ENCODE data around the gene NCOA5. TPM values are rescaled to one million over a fixed set of nuclear protein-coding genes. Genes with fewer than 3 reads are reported as not detected.

Gene NCOA5
- total and polyA plus RNA-seq, 7 experiments from 2014 or later: 15.7 to 47.6 (median 39.4) TPM

GRCh38 chr20:46023148-46023484, 66.6 kb downstream of the NCOA5 start:
- no peak for ATAC-seq
- H3K4me3 Mint-ChIP-seq: peak overlapping the region; percentile 0 to 79 (median 64)
- peaks cover 0 to 6% of the 10 kb centered on the region in 2 donors for H3K4me1 ChIP-seq (ENCODE audit: control insufficient read depth in 2 of 2, insufficient read depth in 2 of 2, low read length in 2 of 2)
- H3K27me3 Mint-ChIP-seq: peaks cover 47 to 68% (median 52%) of the 10 kb centered on the region in 5 donors
- no peak overlapping the region for H3K27ac ChIP-seq (ENCODE audit: low read depth, low read length)
- no peaks in the 10 kb centered on the region for H3K9me3 ChIP-seq (ENCODE audit: control insufficient read depth in 2 of 3, low read length in 3 of 3)
- H3K9me3 Mint-ChIP-seq: no peaks in the 10 kb centered on the region
- no peak overlapping the region for H3K27ac Mint-ChIP-seq
- DNase-seq: no peak
- H3K36me3 Mint-ChIP-seq: peaks cover 0 to 3% (median 0%) of the 10 kb centered on the region in 5 donors
- H3K4me3 ChIP-seq (ENCODE audit: low read length): no peak overlapping the region
- ChIA-PET POLR2A (interaction anchor here (0.7 kb wide), 1 partner anchor 132 kb away, joined by 4 read pairs; no protein-coding TSS in a partner anchor), CTCF (interaction anchor here (1.1 to 2.0 kb wide), 3 partner anchors 11 to 152 kb away, joined by 7 to 9 read pairs (median 8); no protein-coding TSS in a partner anchor)
- intact Hi-C loops (cut with micrococcal nuclease): loop anchor here (1.0 to 5.0 kb wide), 7 partner anchors 18 to 324 kb away; partner anchors contain the start of gene NCOA5 (in 1 of the 2)
- H3K27me3 ChIP-seq (ENCODE audit: control insufficient read depth in 2 of 2, insufficient read depth in 2 of 2, low read length in 2 of 2): peaks cover 8 to 19% of the 10 kb centered on the region in 2 donors
- H3K4me1 Mint-ChIP-seq: peaks cover 12 to 25% (median 17%) of the 10 kb centered on the region in 7 donors
- H3K36me3 ChIP-seq (ENCODE audit: control insufficient read depth in 2 of 3, insufficient read depth in 3 of 3, low read length in 3 of 3): no peaks in the 10 kb centered on the region

- H3K36me3 Mint-ChIP-seq: peaks cover 0 to 3% (median 0%) of the 10 kb centered on the region in 5 donors
- H3K4me1 Mint-ChIP-seq: peaks cover 12 to 25% (median 17%) of the 10 kb centered on the region in 7 donors
- Histone ChIP-seq H3K27me3 (ENCODE audit: control insufficient read depth in 2 of 2, insufficient read depth in 2 of 2, low read length in 2 of 2) (peaks cover 7 to 15% of the 10 kb centered on the region in 2 donors), H3K9me3 (ENCODE audit: control insufficient read depth in 2 of 3, low read length in 3 of 3) (no peaks in the 10 kb centered on the region), H3K27ac (ENCODE audit: low read depth, low read length) (no peak overlapping the region), H3K4me3 (ENCODE audit: low read length) (peak overlapping the region; percentile 25), H3K4me1 (ENCODE audit: control insufficient read depth in 2 of 2, insufficient read depth in 2 of 2, low read length in 2 of 2) (peaks cover 0 to 6% of the 10 kb centered on the region in 2 donors), H3K36me3 (ENCODE audit: control insufficient read depth in 2 of 3, insufficient read depth in 3 of 3, low read length in 3 of 3) (no peaks in the 10 kb centered on the region)
- no peak overlapping the region for H3K27ac Mint-ChIP-seq
- peaks cover 42 to 63% (median 47%) of the 10 kb centered on the region in 5 donors for H3K27me3 Mint-ChIP-seq
- CTCF ChIA-PET: interaction anchor here (0.6 to 2.0 kb wide), 5 partner anchors 10 to 1282 kb away, joined by 3 to 9 read pairs (median 7); no protein-coding TSS in a partner anchor
- peak; percentile 47 to 81 (median 69) for DNase-seq
- no peaks in the 10 kb centered on the region for H3K9me3 Mint-ChIP-seq
- ATAC-seq: peak; percentile 66
- POLR2A ChIA-PET: interaction anchor here (0.7 kb wide), 1 partner anchor 133 kb away, joined by 4 read pairs; no protein-coding TSS in a partner anchor
- peak overlapping the region; percentile 46 to 85 (median 76) for H3K4me3 Mint-ChIP-seq
- intact Hi-C loops (cut with micrococcal nuclease): loop anchor here (1.0 to 5.0 kb wide), 8 partner anchors 8 to 325 kb away; partner anchors contain the start of gene NCOA5 (in 1 of the 2)
Observed at GRCh38 chr20:46022411-46023147, 67.2 kb downstream of the NCOA5 start.

- CTCF ChIA-PET: interaction anchor here (0.6 to 2.0 kb wide), 6 partner anchors 9 to 1281 kb away, joined by 3 to 9 read pairs (median 6); no protein-coding TSS in a partner anchor
- H3K4me1 Mint-ChIP-seq: peaks cover 12 to 25% (median 17%) of the 10 kb centered on the region in 7 donors
- DNase-seq (peak in 3 of 9 donors; percentile 30 to 69 (median 31)), ATAC-seq (peak; percentile 67)
- H3K27me3 ChIP-seq (ENCODE audit: control insufficient read depth in 2 of 2, insufficient read depth in 2 of 2, low read length in 2 of 2): peaks cover 4 to 8% of the 10 kb centered on the region in 2 donors
- H3K9me3 Mint-ChIP-seq: no peaks in the 10 kb centered on the region
- H3K36me3 Mint-ChIP-seq: peaks cover 0 to 3% (median 0%) of the 10 kb centered on the region in 5 donors
- H3K9me3 ChIP-seq (ENCODE audit: control insufficient read depth in 2 of 3, low read length in 3 of 3): no peaks in the 10 kb centered on the region
- H3K27ac Mint-ChIP-seq: no peak overlapping the region
- no peak overlapping the region for H3K27ac ChIP-seq (ENCODE audit: low read depth, low read length)
- intact Hi-C loops (cut with micrococcal nuclease): loop anchor here (1.0 to 5.0 kb wide), 5 partner anchors 7 to 326 kb away; partner anchors contain the start of gene NCOA5 (in 1 of the 2)
- peaks cover 42 to 59% (median 45%) of the 10 kb centered on the region in 5 donors for H3K27me3 Mint-ChIP-seq
- no peak overlapping the region for H3K4me3 ChIP-seq (ENCODE audit: low read length)
- no peaks in the 10 kb centered on the region for H3K36me3 ChIP-seq (ENCODE audit: control insufficient read depth in 2 of 3, insufficient read depth in 3 of 3, low read length in 3 of 3)
- H3K4me3 Mint-ChIP-seq: peak overlapping the region; percentile 51 to 85 (median 76)
- POLR2A ChIA-PET: no interaction called here
- peaks cover 0 to 6% of the 10 kb centered on the region in 2 donors for H3K4me1 ChIP-seq (ENCODE audit: control insufficient read depth in 2 of 2, insufficient read depth in 2 of 2, low read length in 2 of 2)
Observed at GRCh38 chr20:46021361-46022359, 68.1 kb downstream of the NCOA5 start.

GRCh38 chr20:46020555-46020954, 69.2 kb downstream of the NCOA5 start:
- Histone ChIP-seq H3K27ac (ENCODE audit: low read depth, low read length) (no peak overlapping the region), H3K36me3 (ENCODE audit: control insufficient read depth in 2 of 3, insufficient read depth in 3 of 3, low read length in 3 of 3) (no peaks in the 10 kb centered on the region), H3K27me3 (ENCODE audit: control insufficient read depth in 2 of 2, insufficient read depth in 2 of 2, low read length in 2 of 2) (peaks cover 4 to 8% of the 10 kb centered on the region in 2 donors), H3K9me3 (ENCODE audit: control insufficient read depth in 2 of 3, low read length in 3 of 3) (no peaks in the 10 kb centered on the region), H3K4me1 (ENCODE audit: control insufficient read depth in 2 of 2, insufficient read depth in 2 of 2, low read length in 2 of 2) (peaks cover 0 to 6% of the 10 kb centered on the region in 2 donors), H3K4me3 (ENCODE audit: low read length) (no peak overlapping the region)
- H3K27me3 Mint-ChIP-seq: peaks cover 40 to 60% (median 42%) of the 10 kb centered on the region in 5 donors
- POLR2A ChIA-PET: interaction anchor here (0.6 kb wide), 1 partner anchor 421 kb away, joined by 3 read pairs; no protein-coding TSS in a partner anchor
- peak overlapping the region in 8 of 10 donors; percentile 19 to 79 (median 65) for H3K4me3 Mint-ChIP-seq
- peaks cover 12 to 25% (median 17%) of the 10 kb centered on the region in 7 donors for H3K4me1 Mint-ChIP-seq
- no peaks in the 10 kb centered on the region for H3K9me3 Mint-ChIP-seq
- ATAC-seq (no peak), DNase-seq (no peak)
- H3K36me3 Mint-ChIP-seq: peaks cover 0 to 3% (median 0%) of the 10 kb centered on the region in 5 donors
- CTCF ChIA-PET: interaction anchor here (1.0 kb wide), 1 partner anchor 418 kb away, joined by 3 read pairs; no protein-coding TSS in a partner anchor
- intact Hi-C loops (cut with micrococcal nuclease): loop anchor here in 1 of 2 donors (5.0 kb wide), 1 partner anchor 327 kb away; no protein-coding TSS in a partner anchor
- H3K27ac Mint-ChIP-seq: no peak overlapping the region

GRCh38 chr20:46018611-46019010, 71.2 kb downstream of the NCOA5 start:
- intact Hi-C loops (cut with micrococcal nuclease): loop anchor here in 1 of 2 donors (10.0 kb wide), 1 partner anchor 666 kb away; the partner anchor contains the start of gene TP53RK
- H3K27me3 Mint-ChIP-seq: peaks cover 26 to 54% (median 35%) of the 10 kb centered on the region in 5 donors
- ATAC-seq: no peak

More at GRCh38 chr20:46018611-46019010, 71.2 kb downstream of the NCOA5 start:
- H3K4me3 Mint-ChIP-seq: no peak overlapping the region
- no peaks in the 10 kb centered on the region for H3K9me3 Mint-ChIP-seq
- Histone ChIP-seq H3K4me1 (ENCODE audit: control insufficient read depth in 2 of 2, insufficient read depth in 2 of 2, low read length in 2 of 2) (peaks cover 5 to 11% of the 10 kb centered on the region in 2 donors), H3K27ac (ENCODE audit: low read depth, low read length) (no peak overlapping the region), H3K36me3 (ENCODE audit: control insufficient read depth in 2 of 3, insufficient read depth in 3 of 3, low read length in 3 of 3) (no peaks in the 10 kb centered on the region), H3K9me3 (ENCODE audit: control insufficient read depth in 2 of 3, low read length in 3 of 3) (no peaks in the 10 kb centered on the region), H3K27me3 (ENCODE audit: control insufficient read depth in 2 of 2, insufficient read depth in 2 of 2, low read length in 2 of 2) (peaks cover 4 to 8% of the 10 kb centered on the region in 2 donors), H3K4me3 (ENCODE audit: low read length) (no peak overlapping the region)
- ChIA-PET CTCF (interaction anchor here (0.9 to 1.6 kb wide), 4 partner anchors 32 to 419 kb away, joined by 3 to 6 read pairs (median 4); no protein-coding TSS in a partner anchor), POLR2A (no interaction called here)
- H3K4me1 Mint-ChIP-seq: peaks cover 19 to 39% (median 27%) of the 10 kb centered on the region in 7 donors
- H3K36me3 Mint-ChIP-seq: peaks cover 0 to 3% (median 0%) of the 10 kb centered on the region in 5 donors
- no peak overlapping the region for H3K27ac Mint-ChIP-seq
- no peak for DNase-seq

Measured in naive thymus-derived CD4-positive, alpha-beta T cell (primary cell).